Measurements from ENCODE around the gene FAF1. TPM values are rescaled to one million over a fixed set of nuclear protein-coding genes. Genes with fewer than 3 reads are reported as not detected.

FAF1 gene
- total and polyA plus RNA-seq, 4 donors = 27.2 to 51.6 (median 37.1) TPM

DNA sequence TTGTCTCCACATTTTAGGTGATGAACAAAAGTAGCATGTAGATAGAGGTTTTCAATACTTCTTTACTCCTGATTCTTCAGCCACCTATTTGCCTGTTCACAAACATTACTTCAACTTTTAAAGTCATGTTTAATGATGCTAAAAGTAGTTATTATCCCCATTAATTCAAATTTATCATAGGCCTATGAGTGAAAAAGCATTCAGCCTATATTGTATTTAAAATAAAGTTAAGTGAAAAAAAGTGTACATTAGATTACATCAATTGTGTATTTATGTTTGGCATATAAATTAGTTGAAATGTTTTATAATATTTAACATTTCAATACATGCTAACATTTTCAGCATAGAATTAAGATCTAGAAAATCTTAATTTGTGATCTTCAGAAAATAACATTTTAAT lies 20.4 kb upstream of the FAF1 start:
- no peak for ATAC-seq (ENCODE audit: insufficient read depth, low FRiP score)
- no peaks in the 10 kb centered on the region for H3K36me3 ChIP-seq (ENCODE audit: control insufficient read depth in 4 of 4, insufficient read depth in 4 of 4, low read length in 4 of 4)
- H3K27ac ChIP-seq (ENCODE audit: low read depth in 1 of 2, low read length in 1 of 2) = no peak overlapping the region
- H3K27me3 ChIP-seq (ENCODE audit: control insufficient read depth in 3 of 3, insufficient read depth in 3 of 3, low read length in 2 of 3) = peaks cover 0 to 89% (median 69%) of the 10 kb centered on the region in 3 donors
- no peak overlapping the region for H3K4me3 ChIP-seq
- DNase-seq = peak in 2 of 3 donors; percentile 3 to 17
- H3K9me3 ChIP-seq (ENCODE audit: control insufficient read depth in 4 of 4, insufficient read depth in 3 of 4, low read length in 3 of 4) = no peaks in the 10 kb centered on the region
- peaks cover 0 to 14% (median 0%) of the 10 kb centered on the region in 5 donors for H3K4me1 ChIP-seq (ENCODE audit: control insufficient read depth in 5 of 5, insufficient read depth in 5 of 5, low read length in 5 of 5)
- H3K9ac ChIP-seq (ENCODE audit: insufficient read depth in 1 of 2, low read length in 2 of 2) = no peak overlapping the region
- TF ChIP-seq, protein P1, sequence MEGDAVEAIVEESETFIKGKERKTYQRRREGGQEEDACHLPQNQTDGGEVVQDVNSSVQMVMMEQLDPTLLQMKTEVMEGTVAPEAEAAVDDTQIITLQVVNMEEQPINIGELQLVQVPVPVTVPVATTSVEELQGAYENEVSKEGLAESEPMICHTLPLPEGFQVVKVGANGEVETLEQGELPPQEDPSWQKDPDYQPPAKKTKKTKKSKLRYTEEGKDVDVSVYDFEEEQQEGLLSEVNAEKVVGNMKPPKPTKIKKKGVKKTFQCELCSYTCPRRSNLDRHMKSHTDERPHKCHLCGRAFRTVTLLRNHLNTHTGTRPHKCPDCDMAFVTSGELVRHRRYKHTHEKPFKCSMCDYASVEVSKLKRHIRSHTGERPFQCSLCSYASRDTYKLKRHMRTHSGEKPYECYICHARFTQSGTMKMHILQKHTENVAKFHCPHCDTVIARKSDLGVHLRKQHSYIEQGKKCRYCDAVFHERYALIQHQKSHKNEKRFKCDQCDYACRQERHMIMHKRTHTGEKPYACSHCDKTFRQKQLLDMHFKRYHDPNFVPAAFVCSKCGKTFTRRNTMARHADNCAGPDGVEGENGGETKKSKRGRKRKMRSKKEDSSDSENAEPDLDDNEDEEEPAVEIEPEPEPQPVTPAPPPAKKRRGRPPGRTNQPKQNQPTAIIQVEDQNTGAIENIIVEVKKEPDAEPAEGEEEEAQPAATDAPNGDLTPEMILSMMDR (IDR thresholded peaks at IDR 0.05; ENCODE audit: control extremely low read depth, extremely low read depth) = no peak

DNA sequence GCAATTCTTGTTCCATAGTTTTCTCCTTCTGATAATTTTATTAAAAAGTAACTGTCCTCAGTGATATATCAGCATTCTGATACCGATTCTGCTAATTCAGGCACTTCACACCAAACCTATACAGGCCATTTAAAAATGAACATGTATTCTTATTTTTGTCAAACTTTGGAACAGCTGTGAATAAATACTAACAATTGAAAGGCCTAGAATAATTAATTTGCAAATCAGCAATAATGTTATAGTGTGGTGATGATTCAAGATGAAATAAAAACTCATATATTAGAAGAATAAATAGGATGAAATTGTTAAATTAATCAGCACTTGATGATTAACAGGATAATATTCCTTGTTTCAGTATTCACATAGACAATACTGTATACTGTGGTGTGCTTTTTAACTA lies 19.9 kb upstream of the FAF1 start:
- H3K27ac ChIP-seq (ENCODE audit: low read depth in 1 of 2, low read length in 1 of 2) = no peak overlapping the region
- peaks cover 0 to 91% (median 65%) of the 10 kb centered on the region in 3 donors for H3K27me3 ChIP-seq (ENCODE audit: control insufficient read depth in 3 of 3, insufficient read depth in 3 of 3, low read length in 2 of 3)
- no peaks in the 10 kb centered on the region for H3K9me3 ChIP-seq (ENCODE audit: control insufficient read depth in 4 of 4, insufficient read depth in 3 of 4, low read length in 3 of 4)
- H3K9ac ChIP-seq (ENCODE audit: insufficient read depth in 1 of 2, low read length in 2 of 2) = no peak overlapping the region
- peaks cover 0 to 14% (median 0%) of the 10 kb centered on the region in 5 donors for H3K4me1 ChIP-seq (ENCODE audit: control insufficient read depth in 5 of 5, insufficient read depth in 5 of 5, low read length in 5 of 5)
- TF ChIP-seq, protein P1 (IDR thresholded peaks at IDR 0.05; ENCODE audit: control extremely low read depth, extremely low read depth) = no peak
- H3K4me3 ChIP-seq = no peak overlapping the region
- 73 to 83% methylated on average over 1 of the region's 1 CpG for WGBS, 2 donors
- H3K36me3 ChIP-seq (ENCODE audit: control insufficient read depth in 4 of 4, insufficient read depth in 4 of 4, low read length in 4 of 4) = no peaks in the 10 kb centered on the region
- ATAC-seq (ENCODE audit: insufficient read depth, low FRiP score) (no peak), DNase-seq (peak in 2 of 3 donors; percentile 4 to 27)

DNA sequence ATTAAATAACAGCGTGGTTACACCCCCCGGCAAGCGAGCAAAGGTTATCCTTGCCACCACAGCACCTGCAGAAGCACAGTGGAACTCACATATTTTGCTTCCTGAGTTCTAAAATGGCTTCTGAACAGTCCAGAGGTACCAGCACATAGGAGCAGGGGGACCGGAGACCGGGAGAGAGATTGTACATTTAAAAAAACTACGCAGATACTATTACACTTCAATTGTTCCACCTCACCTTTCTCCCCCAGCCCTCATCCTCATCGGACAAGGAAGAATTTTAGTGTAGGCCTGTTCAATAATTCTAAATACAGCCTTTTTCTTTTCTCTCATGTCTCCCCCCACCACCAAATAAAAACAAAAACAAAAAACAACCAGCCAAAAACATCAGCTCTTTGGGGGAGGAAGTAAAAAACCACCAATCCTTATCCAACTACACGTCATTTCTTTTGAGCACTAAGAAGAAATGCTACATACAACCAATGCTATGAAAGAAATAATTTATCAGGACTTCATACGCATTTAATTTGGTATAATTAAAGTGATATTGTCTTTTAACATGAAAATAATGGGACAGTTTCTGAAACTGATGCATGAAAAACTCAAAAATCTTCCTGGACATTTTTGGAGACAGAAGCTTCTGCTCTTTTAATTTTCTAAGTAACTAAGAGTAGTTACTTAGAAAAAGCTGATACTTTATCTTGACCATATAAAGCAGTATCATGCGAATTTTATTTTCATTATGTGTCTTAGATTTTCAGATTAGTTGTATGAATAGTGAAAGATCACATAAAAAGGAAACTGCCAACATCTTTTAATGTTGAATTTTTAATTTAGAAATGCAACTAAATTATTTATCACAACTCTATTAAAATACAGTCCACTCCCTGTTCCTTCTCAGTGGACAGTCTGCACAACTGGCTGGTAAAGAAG lies 19.1 kb upstream of the FAF1 start:
- H3K9me3 ChIP-seq (ENCODE audit: control insufficient read depth in 4 of 4, insufficient read depth in 3 of 4, low read length in 3 of 4) = no peaks in the 10 kb centered on the region
- H3K4me1 ChIP-seq (ENCODE audit: control insufficient read depth in 5 of 5, insufficient read depth in 5 of 5, low read length in 5 of 5) = peaks cover 0 to 14% (median 0%) of the 10 kb centered on the region in 5 donors
- peaks cover 0 to 90% (median 63%) of the 10 kb centered on the region in 3 donors for H3K27me3 ChIP-seq (ENCODE audit: control insufficient read depth in 3 of 3, insufficient read depth in 3 of 3, low read length in 2 of 3)
- peak overlapping the region; percentile 6 to 100 for H3K27ac ChIP-seq (ENCODE audit: low read depth in 1 of 2, low read length in 1 of 2)
- H3K36me3 ChIP-seq (ENCODE audit: control insufficient read depth in 4 of 4, insufficient read depth in 4 of 4, low read length in 4 of 4) = no peaks in the 10 kb centered on the region
- 25 to 49% methylated on average over 10 of the region's 10 CpGs for WGBS, 2 donors
- no peak overlapping the region for H3K9ac ChIP-seq (ENCODE audit: insufficient read depth in 1 of 2, low read length in 2 of 2)
- TF ChIP-seq, protein P1 (IDR thresholded peaks at IDR 0.05; ENCODE audit: control extremely low read depth, extremely low read depth) = no peak
- DNase-seq = peak; percentile 15 to 55 (median 15)
- no peak for ATAC-seq (ENCODE audit: insufficient read depth, low FRiP score)
- no peak overlapping the region for H3K4me3 ChIP-seq
